Measurements from ENCODE around the gene DGKA. TPM values are rescaled to one million over a fixed set of nuclear protein-coding genes. Genes with fewer than 3 reads are reported as not detected.

DGKA gene
- polyA plus RNA-seq, 1 of the 3 experiments (the other 2 are of a cell fraction) = 75.9 TPM

- Histone ChIP-seq H3K79me2 (ENCODE audit: insufficient read depth) (no peaks in the 10 kb centered on the region), H3K27ac (ENCODE audit: low read depth in 2 of 2, low read length in 1 of 2) (no peak overlapping the region), H3K4me1 (ENCODE audit: control insufficient read depth in 1 of 2, insufficient read depth in 2 of 2, low read depth in 1 of 2, low read length in 1 of 2) (peaks cover 0 to 9% of the 10 kb centered on the region in 2 experiments; a peak in 1 of 4 replicates), H3K36me3 (replicated peaks in 1 of 2; ENCODE audit: control insufficient read depth in 1 of 2, insufficient read depth in 2 of 2, low read length in 1 of 2) (peaks cover 35 to 56% of the 10 kb centered on the region in 2 experiments), H3F3A (replicated peaks; ENCODE audit: insufficient read depth) (peaks cover 6% of the 10 kb centered on the region), H3K9me2 (no peaks in the 10 kb centered on the region), H3K9ac (no peak overlapping the region), H3K27me3 (ENCODE audit: insufficient read depth) (no peaks in the 10 kb centered on the region), H3K4me2 (no peak overlapping the region), H3K4me3 (ENCODE audit: low read depth in 2 of 2, low read length in 1 of 2) (no peak overlapping the region), H4K20me1 (ENCODE audit: insufficient read depth) (no peaks in the 10 kb centered on the region), H3K9me3 (no peaks in the 10 kb centered on the region), H2AFZ (ENCODE audit: low read depth) (no peak overlapping the region)
- ChIA-PET CTCF (interaction anchor here (1.3 to 10.8 kb wide), 4 partner anchors 10 to 205 kb away, joined by 3 to 96 read pairs (median 10); partner anchors contain the start of gene DGKA), POLR2A (interaction anchor here (0.5 kb wide), 1 partner anchor 108 kb away, joined by 5 read pairs; no protein-coding TSS in a partner anchor)
- WGBS (ENCODE audit: low lambda C conversion rate) = 96% methylated on average over 1 of the region's 1 CpG
- TF ChIP-seq IRF3 (IDR thresholded peaks at IDR 0.05; ENCODE audit: low read depth, low read length) (no peak), MXI1 (IDR thresholded peaks at IDR 0.05; ENCODE audit: low read depth, low read length) (no peak), RFX5 (IDR thresholded peaks at IDR 0.05; ENCODE audit: low read length) (no peak), ELF1 (IDR thresholded peaks at IDR 0.05) (no peak), TCF12 (IDR thresholded peaks at IDR 0.05) (no peak), NFIC (IDR thresholded peaks at IDR 0.05; ENCODE audit: borderline replicate concordance) (no peak), RCOR1 (IDR thresholded peaks at IDR 0.05; ENCODE audit: low read length) (no peak), REST (IDR thresholded peaks at IDR 0.05; ENCODE audit: low read depth, low read length) (no peak), RXRA (IDR thresholded peaks at IDR 0.05; ENCODE audit: borderline replicate concordance, low read depth) (no peak), NRF1 (IDR thresholded peaks at IDR 0.05; ENCODE audit: low read depth, low read length) (no peak), PBX3 (IDR thresholded peaks at IDR 0.05) (no peak), YY1 (IDR thresholded peaks at IDR 0.05; ENCODE audit: low read depth) (no peak), USF2 (IDR thresholded peaks at IDR 0.05; ENCODE audit: borderline replicate concordance, low read depth, low read length) (no peak)
- no peak for DNase-seq
Observed at GRCh38 chr12:55942577-55943136, 11.7 kb downstream of the DGKA start.
